ENCODE data around the gene ADIRF.
"Not testable (repeated sequence)": the region's sequence is repeated elsewhere in the genome, so short reads cannot be mapped to it uniquely, and the experiment has no call there.

Gene ADIRF

GRCh38 chr10:87020056-87020455, 51.8 kb downstream of the ADIRF start, which contains the start of gene FAM25A:
Gene FAM25A (plus strand): TSS chr10:87020294. CDS start chr10:87020325, 31 bp downstream.
- DNase-seq (ENCODE audit: low read depth in 3 of 3): not testable (repeated sequence)
